K562 (cell line): ENCODE measurements around the gene ZSWIM4. TPM values are rescaled to one million over a fixed set of nuclear protein-coding genes. Genes with fewer than 3 reads are reported as not detected.

Source experiments
- ESRRA ChIP-seq: fragments of 450-650 bp; IDR thresholded peaks from 2 replicates; pipeline ENCODE4 v1.6.1; 2014; ENCODE audit warnings: low read depth, mild to moderate bottlenecking, moderate library complexity, borderline replicate concordance
- HDAC2 ChIP-seq: fragments of 450-650 bp; IDR thresholded peaks from 2 replicates; pipeline ENCODE4 v1.6.1; 2016; ENCODE audit warnings: mild to moderate bottlenecking
- MYC ChIP-seq, 2 experiments: fragments of 250-450 bp in 1 of 2; sonication (Bioruptor Pico) in 1 of 2; IDR thresholded peaks; 2 replicates each; pipeline versions ENCODE4 v1.5.1 to v1.6.1; 2012 to 2021; ENCODE audit warnings: low read depth in 2 of 2, borderline replicate concordance in 1 of 2, improper control_type of control experiment in 1 of 2, low read length in 1 of 2, mild to moderate bottlenecking in 1 of 2, moderate library complexity in 1 of 2
- NUFIP1 ChIP-seq: fragments of 450-650 bp; IDR thresholded peaks from 2 replicates; pipeline ENCODE4 v1.6.1; 2018; ENCODE audit not compliant: partially characterized antibody
- RAD21 ChIP-seq, 2 experiments: fragments of 250-450 bp in 1 of 2; fragments of 450-650 bp in 1 of 2; sonication (Bioruptor Pico) in 1 of 2; formaldehyde crosslinking in 1 of 2; IDR thresholded peaks in 1 of 2; conservative IDR thresholded peaks in 1 of 2; 2 replicates each; pipeline versions ENCODE4 v1.4.0 to v1.8.0; 2020 to 2022; ENCODE audit warnings: mild to moderate bottlenecking in 2 of 2, moderate library complexity in 1 of 2
- SRSF3 ChIP-seq: fragments of 200-400 bp; formaldehyde crosslinking; IDR thresholded peaks from 2 replicates; pipeline ENCODE4 v1.6.1; 2016; ENCODE audit warnings: mild to moderate bottlenecking, low read length, moderate library complexity; ENCODE audit not compliant: insufficient read depth
- ZNF436 ChIP-seq: fragments of 250-450, 450-650 bp; sonication (Bioruptor Pico); formaldehyde crosslinking; IDR thresholded peaks from 2 replicates; pipeline ENCODE4 v1.7.0; 2020; ENCODE audit warnings: mild to moderate bottlenecking
- polyA plus RNA-seq, 8 experiments: library from polyadenylated mRNA; depleted of rRNA in 4 of 8; stranded (reverse) in 5 of 8; unstranded in 3 of 8; fragments of >200 nt; fragmentation: Nextera tagmentation in 2 of 8; fragmentation: Illumina TruSeq in 1 of 8; extraction: Ambion mirVana in 2 of 8; extraction: Trizol in 1 of 8; gene quantifications; 2 replicates each; pipeline versions ENCODE4 v1.2.1 to v1.2.3, GENCODE V29; 2011 to 2014; ENCODE audit warnings: inconsistent platforms in 1 of 8, missing spikeins in 1 of 8
- total RNA-seq, 7 experiments: library from RNA; depleted of rRNA in 6 of 7; stranded (reverse); fragments of >200 nt in 6 of 7; fragmentation: Illumina TruSeq in 2 of 7; extraction: Trizol in 2 of 7; gene quantifications; 2 replicates each; pipeline versions ENCODE4 v1.2.1 to v1.2.3, GENCODE V29; 2011 to 2021; ENCODE audit warnings: low replicate concordance in 1 of 7
- TF ChIP-seq, protein P1 (sequence below): fragments of 450-650 bp; IDR thresholded peaks from 2 replicates; pipeline ENCODE4 v1.6.1; 2016; ENCODE audit warnings: low read depth, mild to moderate bottlenecking, moderate library complexity
- TF ChIP-seq, protein P2 (sequence below): sonication (generic); formaldehyde crosslinking; IDR thresholded peaks from 2 replicates; pipeline ENCODE4 v1.9.0; 2022; ENCODE audit warnings: mild to moderate bottlenecking, missing genetic modification reagents

Gene ZSWIM4
- total and polyA plus RNA-seq, 9 of the 15 experiments (the other 6 are each of a cell fraction or from before 2014, with no cell fraction given) = 0.25 to 3.7 (median 0.79) TPM; not detected in 2

DNA sequence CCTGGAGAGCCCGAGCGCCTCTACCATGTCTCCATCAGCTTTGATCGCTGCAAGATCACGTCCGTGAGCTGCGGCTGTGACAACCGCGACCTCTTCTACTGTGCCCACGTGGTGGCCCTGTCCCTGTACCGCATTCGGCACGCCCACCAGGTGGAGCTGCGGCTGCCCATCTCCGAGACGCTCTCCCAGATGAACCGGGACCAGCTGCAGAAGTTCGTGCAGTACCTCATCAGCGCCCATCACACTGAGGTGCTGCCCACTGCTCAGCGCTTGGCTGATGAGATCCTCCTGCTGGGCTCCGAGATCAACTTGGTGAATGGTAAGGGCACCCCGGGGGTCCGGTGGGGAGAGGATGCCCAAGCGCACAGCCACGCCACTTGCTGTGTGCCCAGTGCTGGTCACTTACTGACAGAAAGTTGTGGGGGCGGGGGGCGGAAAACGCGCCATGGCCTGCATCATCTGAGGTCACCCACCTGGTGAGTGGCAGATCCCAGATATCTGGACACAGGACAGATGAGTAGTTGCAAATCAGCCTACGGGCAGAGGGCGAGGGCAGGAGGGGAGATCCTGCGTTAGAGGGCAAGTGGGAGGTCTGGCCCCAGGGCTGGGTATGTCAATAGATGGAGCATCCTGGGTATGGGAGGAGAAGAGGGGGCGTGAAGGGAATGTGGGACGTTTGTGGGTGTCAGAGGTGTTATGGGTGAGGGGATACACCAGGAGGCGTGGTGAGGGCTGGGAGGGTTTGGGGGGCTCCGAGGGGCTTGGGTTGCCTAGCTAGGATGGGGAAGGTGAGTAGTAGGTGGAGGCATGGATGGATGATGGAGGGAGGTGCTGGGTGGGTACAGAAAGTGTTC is 9.8 kb downstream of the ZSWIM4 start (continued):
- TF ChIP-seq ZNF436 (CRISPR knock-in tag) (no peak), NUFIP1 (no peak), RAD21 (CRISPR knock-in tag; conservative IDR thresholded peaks at IDR 0.05 in 1 of 2, IDR thresholded peaks at IDR 0.05 in 1 of 2) (peak in 1 of 2 experiments; percentile 19; a peak in 1 of 4 replicates), MYC (IDR thresholded peaks at IDR 0.05; ENCODE audit: low read depth, low read length) (0 out of 2 replicates have a peak, but pooled peaks have one; percentile 19), MYC (CRISPR knock-in tag; IDR thresholded peaks at IDR 0.05; ENCODE audit: borderline replicate concordance, low read depth) (no peak), ESRRA (no peak), HDAC2 (no peak), SRSF3 (no peak)
- TF ChIP-seq, protein P1, sequence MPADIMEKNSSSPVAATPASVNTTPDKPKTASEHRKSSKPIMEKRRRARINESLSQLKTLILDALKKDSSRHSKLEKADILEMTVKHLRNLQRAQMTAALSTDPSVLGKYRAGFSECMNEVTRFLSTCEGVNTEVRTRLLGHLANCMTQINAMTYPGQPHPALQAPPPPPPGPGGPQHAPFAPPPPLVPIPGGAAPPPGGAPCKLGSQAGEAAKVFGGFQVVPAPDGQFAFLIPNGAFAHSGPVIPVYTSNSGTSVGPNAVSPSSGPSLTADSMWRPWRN = no peak
- TF ChIP-seq, protein P2, sequence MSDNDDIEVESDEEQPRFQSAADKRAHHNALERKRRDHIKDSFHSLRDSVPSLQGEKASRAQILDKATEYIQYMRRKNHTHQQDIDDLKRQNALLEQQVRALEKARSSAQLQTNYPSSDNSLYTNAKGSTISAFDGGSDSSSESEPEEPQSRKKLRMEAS = 0 out of 2 replicates have a peak, but pooled peaks have one; percentile 38
